Stimulated activated CD4-positive, alpha-beta T cell treated with anti-CD3 and anti-CD28 coated beads, Interleukin-12 subunit alpha, Interleukin-12 subunit beta, amount 100 ng/mL, for 24 hours (primary cell): ENCODE measurements around the gene COG5.

Experiments used
- DNase-seq, 2 experiments: peaks; one replicate each; pipeline ENCODE4 v3.0.0-alpha.2; 2020; ENCODE audit warnings: low read depth in 2 of 2

Gene COG5

GRCh38 chr7:107563775-107564552 lies at the start of gene COG5, which contains the start of gene DUS4L:
Gene COG5 (minus strand): TSS chr7:107563920. CDS start chr7:107563896, 24 bp downstream.
Gene DUS4L (plus strand): TSS chr7:107563971. CDS start chr7:107567071, 3,100 bp downstream.
- DNase-seq: peak; percentile 74 to 81

- DNase-seq: no peak
These were observed 49.7 kb upstream of the COG5 start for GRCh38 chr7:107613439-107613838.

- no peak for DNase-seq
These were observed 46.6 kb upstream of the COG5 start for GRCh38 chr7:107610323-107610722.

GRCh38 chr7:107609811-107610261 lies 46.1 kb upstream of the COG5 start:
- DNase-seq: no peak

GRCh38 chr7:107606303-107606702 lies 42.6 kb upstream of the COG5 start:
- DNase-seq: no peak

GRCh38 chr7:107605218-107605815 lies 41.6 kb upstream of the COG5 start:
- DNase-seq: no peak

GRCh38 chr7:107600816-107601215 lies 37.1 kb upstream of the COG5 start:
- DNase-seq: no peak

GRCh38 chr7:107599262-107599661 lies 35.5 kb upstream of the COG5 start:
- no peak for DNase-seq

- no peak for DNase-seq
These were observed 34.2 kb upstream of the COG5 start for GRCh38 chr7:107597953-107598352.

GRCh38 chr7:107597582-107597916 lies 33.8 kb upstream of the COG5 start:
- DNase-seq: no peak

- no peak for DNase-seq
These were observed 33.3 kb upstream of the COG5 start for GRCh38 chr7:107596881-107597581.

- DNase-seq: no peak
These were observed 31.4 kb upstream of the COG5 start for GRCh38 chr7:107594961-107595737.

GRCh38 chr7:107593025-107593410 lies 29.3 kb upstream of the COG5 start:
- no peak for DNase-seq

- DNase-seq: no peak
These were observed 28.8 kb upstream of the COG5 start for GRCh38 chr7:107592361-107593024.

GRCh38 chr7:107591421-107591820 lies 27.7 kb upstream of the COG5 start:
- DNase-seq: no peak

GRCh38 chr7:107588529-107589130 lies 24.9 kb upstream of the COG5 start:
- DNase-seq: no peak

GRCh38 chr7:107584716-107585115 lies 21.0 kb upstream of the COG5 start:
- DNase-seq: no peak

- DNase-seq: no peak
These were observed 19.2 kb upstream of the COG5 start for GRCh38 chr7:107582875-107583274.

GRCh38 chr7:107581387-107582013 lies 17.8 kb upstream of the COG5 start:
- no peak for DNase-seq

GRCh38 chr7:107580716-107581383 lies 17.1 kb upstream of the COG5 start:
- DNase-seq: no peak
